Measurements from ENCODE around the gene CUBN. TPM values are rescaled to one million over a fixed set of nuclear protein-coding genes. Genes with fewer than 3 reads are reported as not detected.

The CUBN gene
- total and polyA plus RNA-seq, 2 of the 13 experiments (the other 11 are each of a cell fraction or from before 2014, with no cell fraction given): 0.27 to 0.32 TPM

GRCh38 chr10:16789765-16790164, 339.8 kb downstream of the CUBN start (continued):
- TF ChIP-seq, protein P1, sequence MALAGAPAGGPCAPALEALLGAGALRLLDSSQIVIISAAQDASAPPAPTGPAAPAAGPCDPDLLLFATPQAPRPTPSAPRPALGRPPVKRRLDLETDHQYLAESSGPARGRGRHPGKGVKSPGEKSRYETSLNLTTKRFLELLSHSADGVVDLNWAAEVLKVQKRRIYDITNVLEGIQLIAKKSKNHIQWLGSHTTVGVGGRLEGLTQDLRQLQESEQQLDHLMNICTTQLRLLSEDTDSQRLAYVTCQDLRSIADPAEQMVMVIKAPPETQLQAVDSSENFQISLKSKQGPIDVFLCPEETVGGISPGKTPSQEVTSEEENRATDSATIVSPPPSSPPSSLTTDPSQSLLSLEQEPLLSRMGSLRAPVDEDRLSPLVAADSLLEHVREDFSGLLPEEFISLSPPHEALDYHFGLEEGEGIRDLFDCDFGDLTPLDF (CRISPR knock-in tag; IDR thresholded peaks at IDR 0.05): no peak
- no peak for TF ChIP-seq SRY (CRISPR knock-in tag; IDR thresholded peaks at IDR 0.05)
- no peak for TF ChIP-seq ZNF558 (CRISPR knock-in tag; IDR thresholded peaks at IDR 0.05; ENCODE audit: borderline replicate concordance)

DNA sequence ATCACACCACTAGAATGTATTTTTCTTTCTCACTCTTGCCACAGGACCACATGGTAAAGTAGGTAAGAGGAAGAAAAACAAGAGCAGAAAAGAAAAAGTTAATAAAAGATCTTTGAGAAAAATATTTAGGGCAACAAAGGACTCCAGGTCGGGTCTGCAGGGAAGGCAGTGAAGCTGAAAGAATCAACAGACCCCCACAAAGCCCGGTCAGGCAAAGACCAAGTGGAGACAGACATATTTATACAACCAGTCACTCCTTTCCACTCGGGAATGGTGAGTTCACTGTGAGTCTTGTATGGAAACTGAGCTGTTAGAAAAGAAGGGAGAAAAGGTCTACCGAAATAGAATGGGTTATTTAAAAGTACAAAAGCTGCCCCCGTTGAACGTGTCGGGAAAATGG, 340.4 kb downstream of the CUBN start:
- in situ Hi-C loops (cut with HindIII; ENCODE audit: extremely low pct_ligation_motif_present, low pct_unique_long_range_greater_than_20kb): loop anchor here (25.0 kb wide), 2 partner anchors 677 to 902 kb away; no protein-coding TSS in a partner anchor
- Histone ChIP-seq H3K4me1 (ENCODE audit: insufficient read depth, low read length) (peaks cover 6% of the 10 kb centered on the region; the same call in 1 of the 2 replicates), H3K4me2 (ENCODE audit: low read depth, low read length) (no peak overlapping the region), H3K27ac (ENCODE audit: extremely low read length, insufficient read depth, low read length) (no peak overlapping the region), H3K9me3 (ENCODE audit: low read length) (no peaks in the 10 kb centered on the region), H4K20me1 (ENCODE audit: insufficient read depth, low read length) (no peaks in the 10 kb centered on the region), H3K4me3 (replicated peaks in 1 of 3; ENCODE audit: insufficient read depth in 1 of 3, low read depth in 2 of 3, low read length in 3 of 3) (no peak overlapping the region), H2AFZ (ENCODE audit: low read length) (no peak overlapping the region), H3K27me3 (ENCODE audit: control insufficient read depth in 1 of 2, insufficient read depth in 2 of 2, low read length in 2 of 2) (no peaks in the 10 kb centered on the region), H3K79me2 (ENCODE audit: insufficient read depth, low read length) (no peaks in the 10 kb centered on the region), H3K9ac (ENCODE audit: insufficient read depth, low read depth, low read length) (no peak overlapping the region), H3K36me3 (replicated peaks in 1 of 2; ENCODE audit: control insufficient read depth in 1 of 2, insufficient read depth in 2 of 2, low read length in 2 of 2) (no peaks in the 10 kb centered on the region; a peak in 1 of 5 replicates)
- no TSS peak for BruUV-seq (replicated peaks)
- ATAC-seq (no peak), DNase-seq (ENCODE audit: low spot score) (no peak), FAIRE-seq (no peak)
- CTCF ChIA-PET (ENCODE audit: low intra/inter-chr PET ratio, low total read pairs): no interaction called here
- no peak for TF ChIP-seq NFE2L2 (IDR thresholded peaks at IDR 0.05; ENCODE audit: low read length)
- no peak for TF ChIP-seq ZNF619 (CRISPR knock-in tag; IDR thresholded peaks at IDR 0.05)
- TF ChIP-seq ZNF224 (CRISPR knock-in tag; IDR thresholded peaks at IDR 0.05): no peak
- no peak for TF ChIP-seq BRD4 (CRISPR knock-in tag; IDR thresholded peaks at IDR 0.05)
- TF ChIP-seq SMARCE1 (IDR thresholded peaks at IDR 0.05; ENCODE audit: borderline replicate concordance): no peak
- TF ChIP-seq, protein P2, sequence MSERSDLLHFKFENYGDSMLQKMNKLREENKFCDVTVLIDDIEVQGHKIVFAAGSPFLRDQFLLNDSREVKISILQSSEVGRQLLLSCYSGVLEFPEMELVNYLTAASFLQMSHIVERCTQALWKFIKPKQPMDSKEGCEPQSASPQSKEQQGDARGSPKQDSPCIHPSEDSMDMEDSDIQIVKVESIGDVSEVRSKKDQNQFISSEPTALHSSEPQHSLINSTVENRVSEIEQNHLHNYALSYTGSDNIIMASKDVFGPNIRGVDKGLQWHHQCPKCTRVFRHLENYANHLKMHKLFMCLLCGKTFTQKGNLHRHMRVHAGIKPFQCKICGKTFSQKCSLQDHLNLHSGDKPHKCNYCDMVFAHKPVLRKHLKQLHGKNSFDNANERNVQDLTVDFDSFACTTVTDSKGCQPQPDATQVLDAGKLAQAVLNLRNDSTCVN (CRISPR knock-in tag; IDR thresholded peaks at IDR 0.05; ENCODE audit: borderline replicate concordance): no peak
- TF ChIP-seq NR2F1 (CRISPR knock-in tag; IDR thresholded peaks at IDR 0.05): no peak
- no peak for TF ChIP-seq ZMYM2 (CRISPR knock-in tag; IDR thresholded peaks at IDR 0.05)
- TF ChIP-seq PCBP2 (optimal IDR thresholded peaks at IDR 0.05; ENCODE audit: low read depth, low read length, poor library complexity, severe bottlenecking): no peak
- 86% methylated on average over 7 of the region's 7 CpGs for WGBS (ENCODE audit: low lambda C conversion rate)
- intact Hi-C loops (cut with micrococcal nuclease; ENCODE audit: unreplicated experiment): no loop called here
- POLR2A ChIA-PET: no interaction called here
